Stimulated activated CD4-positive, alpha-beta T cell treated with anti-CD3 and anti-CD28 coated beads, Interleukin-1b, Interleukin-23, amount 100 ng/mL, for 1 hour (primary cell): ENCODE measurements around the gene AMIGO3.

ENCODE experiments used
- DNase-seq, 2 donors: peaks; one replicate each; pipeline ENCODE4 v3.0.0-alpha.2; 2020; ENCODE audit warnings: low read depth in 2 of 2

Gene AMIGO3

GRCh38 chr3:49725906-49726681, 6.6 kb upstream of the AMIGO3 start:
- no peak for DNase-seq

GRCh38 chr3:49724586-49724985, 5.1 kb upstream of the AMIGO3 start:
- no peak for DNase-seq

- peak; percentile 71 to 78 for DNase-seq
Measured at GRCh38 chr3:49723628-49724551, 4.4 kb upstream of the AMIGO3 start, which contains the start of gene GMPPB. Gene GMPPB (minus strand): TSS chr3:49723951. CDS start chr3:49723726, 225 bp downstream.

DNA sequence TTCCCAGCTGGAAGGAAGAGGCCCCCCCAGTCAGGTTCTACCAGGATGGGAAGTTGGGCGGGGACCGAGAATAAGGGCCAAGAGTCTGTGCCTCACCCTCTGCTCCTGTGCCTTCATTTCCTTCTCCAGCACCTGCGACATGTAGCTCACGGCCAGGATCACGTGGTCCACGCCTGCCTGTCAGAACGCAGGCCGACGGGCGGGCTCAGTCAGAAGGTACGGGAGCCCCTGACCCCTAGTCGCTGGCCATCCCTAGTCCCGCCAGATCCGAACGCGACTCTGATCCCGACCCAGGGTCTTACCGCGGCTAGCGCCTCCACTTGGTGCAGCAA, 3.8 kb upstream of the AMIGO3 start:
- no peak for DNase-seq

DNA sequence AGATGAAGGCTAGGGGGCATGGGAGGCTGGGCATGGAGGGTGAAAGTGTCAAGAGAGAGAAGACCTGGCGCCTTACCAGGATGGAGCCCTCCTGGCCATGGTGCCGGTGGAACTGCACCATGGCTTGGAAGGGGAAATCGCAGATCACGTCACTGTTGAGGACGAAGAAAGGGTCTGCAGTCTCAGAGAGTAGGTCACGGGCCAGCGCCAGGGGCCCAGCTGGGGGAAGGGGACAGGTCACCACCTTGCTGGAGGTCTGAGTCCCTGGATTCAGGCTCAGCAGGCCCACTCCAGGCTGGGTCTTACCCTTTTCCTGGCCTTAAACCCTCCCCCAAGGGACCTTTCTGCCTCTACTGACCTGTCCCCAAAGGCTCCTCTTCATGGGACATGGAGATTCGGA, 3.4 kb upstream of the AMIGO3 start:
- DNase-seq, result no peak

- no peak for DNase-seq
Measured at GRCh38 chr3:49721896-49722781, 2.7 kb upstream of the AMIGO3 start.

DNA sequence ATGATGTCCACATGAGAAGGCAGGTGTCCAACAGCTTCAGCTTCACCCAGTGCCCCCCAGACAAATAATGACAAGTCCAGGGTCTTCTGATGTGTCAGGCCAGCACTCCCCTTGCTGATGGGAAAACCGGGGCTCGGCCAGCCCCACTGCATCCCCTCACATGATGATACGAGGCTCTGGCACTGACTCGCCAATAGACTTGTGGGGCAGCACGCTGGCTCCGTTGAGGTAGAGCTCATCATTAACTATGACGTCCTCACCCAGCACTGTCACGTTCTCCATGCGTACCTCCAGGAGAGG, 2.1 kb upstream of the AMIGO3 start:
- no peak for DNase-seq

- DNase-seq, result no peak
Measured at GRCh38 chr3:49720855-49721595, 1.5 kb upstream of the AMIGO3 start.

GRCh38 chr3:49718858-49719213, 648 bp downstream of the AMIGO3 start:
- no peak for DNase-seq

DNA sequence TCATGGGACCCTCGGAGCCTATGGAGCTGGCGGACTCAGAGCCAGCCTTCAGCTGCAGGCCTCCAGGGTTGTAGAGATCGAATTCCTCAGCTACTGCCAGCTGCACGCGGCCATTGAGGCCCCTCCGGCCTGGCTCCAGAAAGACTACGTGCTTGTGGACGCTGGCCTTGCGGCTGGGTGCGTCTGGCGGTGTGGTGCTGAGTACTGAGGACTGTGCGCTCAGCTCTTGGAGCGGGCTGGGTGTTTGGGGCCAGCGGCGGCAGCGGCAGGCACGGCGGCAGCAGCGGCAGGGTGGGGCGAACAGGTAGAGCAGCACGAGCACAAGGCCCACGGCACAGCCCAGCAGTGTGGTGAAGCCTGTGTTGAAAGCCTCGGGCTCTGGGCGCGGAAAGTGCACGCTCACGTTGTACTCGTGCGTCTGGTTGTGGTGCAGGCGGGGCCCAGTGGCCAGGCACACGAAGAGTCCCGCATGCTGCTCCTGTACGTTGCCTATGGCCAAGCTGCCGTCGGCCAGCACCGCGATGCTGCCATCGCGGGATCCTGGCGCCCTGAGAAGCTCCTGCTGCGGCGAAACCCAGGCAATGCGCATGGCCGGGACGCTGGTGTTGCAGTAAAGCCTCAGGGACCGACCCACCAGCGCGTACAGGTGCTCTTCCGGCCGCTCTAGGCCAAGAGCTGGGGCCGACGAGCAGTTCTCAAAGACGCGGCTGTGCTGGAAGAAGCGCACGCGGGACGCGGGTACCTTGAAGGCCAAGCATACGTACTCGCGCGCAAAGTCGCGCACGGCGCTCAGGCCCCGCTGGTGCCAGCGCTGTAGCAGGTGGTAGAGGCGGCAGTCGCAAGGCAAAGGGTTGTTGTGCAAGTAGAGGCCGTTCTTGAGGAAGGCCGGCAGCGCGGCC, 1.3 kb downstream of the AMIGO3 start:
- DNase-seq, result no peak

DNA sequence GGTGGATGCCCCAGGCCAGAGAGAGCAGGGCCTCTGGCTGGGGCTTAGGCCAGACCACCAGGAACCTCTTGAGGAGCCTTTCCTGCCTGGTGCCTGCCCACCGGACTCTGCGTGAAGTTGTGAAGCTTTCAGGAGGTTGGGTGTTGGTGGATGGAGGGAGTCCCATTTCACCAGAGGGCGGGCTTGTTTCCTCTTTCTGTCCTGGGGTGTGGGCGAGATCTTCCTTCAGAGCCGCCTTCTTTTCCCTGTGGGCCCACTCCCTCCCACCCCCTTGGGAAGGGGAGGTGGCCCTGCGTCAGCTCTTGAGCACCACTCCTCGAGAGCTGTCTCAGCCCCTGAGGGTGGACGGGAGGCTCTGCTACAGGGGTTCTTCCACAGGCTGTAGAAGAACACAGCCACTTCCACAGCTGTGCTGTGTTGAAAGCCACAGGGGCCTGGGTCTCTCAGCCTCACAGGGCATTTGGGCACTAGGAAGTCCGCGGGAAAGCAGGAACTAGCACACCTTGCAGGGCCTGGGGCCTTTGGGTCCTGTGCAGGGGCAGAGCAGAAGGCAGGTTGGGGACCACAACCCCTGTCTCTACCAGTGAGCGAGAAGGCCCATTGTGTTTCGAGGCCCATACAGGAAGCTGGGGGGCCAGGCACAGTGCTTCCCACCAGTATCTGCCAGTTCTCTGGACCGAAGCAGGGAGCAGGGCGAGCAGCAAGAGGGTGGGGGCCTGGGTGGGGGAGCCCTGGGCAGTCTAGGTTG, 2.1 kb downstream of the AMIGO3 start:
- no peak for DNase-seq

DNA sequence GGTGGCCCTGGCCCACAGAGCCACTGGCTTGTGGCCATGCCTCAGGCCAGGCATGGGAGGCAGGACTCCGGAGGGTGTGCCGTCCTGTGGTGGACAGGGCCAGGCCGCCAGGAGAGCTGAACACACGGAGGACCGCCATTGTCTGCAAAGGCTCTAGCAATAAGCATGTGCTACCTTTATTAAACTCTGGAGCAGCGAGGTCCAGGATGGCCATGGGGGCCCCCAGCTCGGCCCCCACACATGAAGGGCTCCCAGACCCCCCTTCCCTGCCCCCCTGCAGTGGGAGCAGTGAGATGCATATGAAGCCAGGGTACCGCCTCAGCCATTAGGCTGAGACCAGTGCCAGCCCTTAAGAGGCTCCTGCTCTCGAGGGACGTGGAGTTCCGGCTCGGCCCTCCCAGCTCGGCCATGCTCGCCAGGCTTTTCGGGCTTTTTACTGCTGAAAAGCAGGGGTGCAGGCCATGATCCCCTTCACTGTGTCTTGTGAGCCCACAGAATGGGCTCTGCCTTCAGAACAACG, 2.7 kb downstream of the AMIGO3 start:
- DNase-seq, result no peak

DNA sequence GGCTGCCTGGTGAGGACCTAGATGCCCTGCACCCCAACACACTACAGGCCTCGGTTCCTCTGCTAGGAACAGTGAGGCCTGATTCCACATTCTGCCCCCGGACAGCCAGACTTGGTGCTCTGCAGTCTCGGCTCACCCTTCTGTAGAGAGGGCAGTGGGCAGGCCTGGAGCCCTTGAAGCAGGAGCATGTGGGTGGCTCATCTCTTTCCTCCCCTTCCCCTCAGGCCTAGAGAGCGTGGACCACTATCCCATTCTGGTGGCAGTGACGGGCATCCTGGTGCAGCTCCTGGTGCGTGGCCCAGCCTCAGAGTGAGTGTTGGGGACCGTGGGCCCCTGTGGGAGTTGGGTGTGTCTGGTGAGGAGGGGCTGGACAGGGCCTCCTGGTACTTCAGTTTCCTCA, 3.3 kb downstream of the AMIGO3 start:
- no peak for DNase-seq

DNA sequence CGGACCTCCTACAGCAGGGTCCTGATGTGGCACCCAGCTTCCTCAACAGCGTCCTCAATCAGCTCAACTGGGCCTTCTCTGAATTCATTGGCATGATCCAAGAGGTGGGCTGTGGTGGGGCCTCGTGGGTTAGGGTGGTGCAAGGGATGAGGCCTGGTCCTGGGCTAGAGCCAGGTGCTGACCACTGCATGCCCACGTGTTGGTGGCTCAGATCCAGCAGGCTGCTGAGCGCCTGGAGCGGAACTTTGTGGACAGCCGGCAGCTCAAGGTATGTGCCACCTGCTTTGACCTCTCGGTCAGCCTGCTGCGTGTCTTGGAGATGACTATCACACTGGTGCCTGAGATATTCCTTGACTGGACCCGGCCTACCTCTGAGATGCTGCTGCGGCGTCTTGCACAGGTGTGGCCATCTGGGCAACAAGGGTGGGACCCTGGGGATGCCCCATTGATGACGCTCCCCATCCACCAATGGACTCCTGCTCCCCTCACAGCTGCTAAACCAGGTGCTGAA, 3.8 kb downstream of the AMIGO3 start:
- no peak for DNase-seq

GRCh38 chr3:49714728-49715550, 4.5 kb downstream of the AMIGO3 start:
- no peak for DNase-seq

GRCh38 chr3:49713336-49714105, 6.0 kb downstream of the AMIGO3 start:
- DNase-seq, result no peak

GRCh38 chr3:49712631-49713317, 6.7 kb downstream of the AMIGO3 start:
- no peak for DNase-seq
